ENCODE measurements around the gene R3HDM1.
"Not testable (repeated sequence)": the region's sequence is repeated elsewhere in the genome, so short reads cannot be mapped to it uniquely, and the experiment has no call there.

R3HDM1 gene

DNA sequence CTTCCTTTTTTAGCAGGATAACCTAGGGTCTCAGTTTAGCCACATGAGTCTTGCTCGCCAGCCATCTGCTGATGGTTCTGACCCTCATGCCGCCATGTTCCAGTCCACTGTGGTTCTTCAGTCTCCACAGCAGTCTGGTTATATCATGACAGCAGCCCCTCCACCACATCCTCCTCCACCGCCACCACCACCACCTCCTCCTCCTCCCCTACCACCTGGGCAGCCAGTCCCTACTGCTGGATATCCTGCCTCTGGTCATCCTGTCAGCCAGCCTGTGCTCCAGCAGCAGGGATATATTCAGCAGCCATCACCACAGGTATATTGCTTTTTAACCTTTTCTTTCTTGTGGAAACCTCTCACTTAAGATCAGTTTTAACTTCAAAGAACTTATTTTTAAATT lies 120.4 kb downstream of the R3HDM1 start:
- Histone ChIP-seq H3K9ac (ENCODE audit: low read length) (no peak overlapping the region), H3K9me3 (ENCODE audit: insufficient read depth, low read depth, low read length) (no peaks in the 10 kb centered on the region), H3K36me3 (ENCODE audit: control insufficient read depth in 1 of 2, insufficient read depth in 2 of 2, low read length in 2 of 2) (peaks cover 3 to 7% of the 10 kb centered on the region in 2 experiments), H3K4me3 (ENCODE audit: low read depth, low read length) (no peak overlapping the region), H2BK120ac (ENCODE audit: insufficient read depth, low read length, poor library complexity) (no peak overlapping the region), H4K8ac (ENCODE audit: low read depth, low read length) (no peak overlapping the region), H4K12ac (ENCODE audit: low read depth, low read length) (no peak overlapping the region), H3K79me1 (ENCODE audit: low read length) (no peaks in the 10 kb centered on the region), H3K18ac (ENCODE audit: low read length) (no peak overlapping the region), H2BK12ac (ENCODE audit: low read length) (no peak overlapping the region), H2BK5ac (ENCODE audit: low read depth, low read length, poor library complexity) (no peak overlapping the region), H3K27ac (ENCODE audit: low read depth, low read length) (no peak overlapping the region), H3K4me1 (ENCODE audit: control insufficient read depth in 1 of 2, insufficient read depth in 2 of 2, low read length in 2 of 2) (no peaks in the 10 kb centered on the region), H3K79me2 (ENCODE audit: control insufficient read depth, insufficient read depth, low read length, poor library complexity) (no peaks in the 10 kb centered on the region), H3K4ac (ENCODE audit: low read depth, low read length) (no peak overlapping the region), H3K23ac (ENCODE audit: low read length) (no peak overlapping the region), H3K14ac (ENCODE audit: low read length) (no peak overlapping the region), H3K27me3 (ENCODE audit: insufficient read depth, low read length) (no peaks in the 10 kb centered on the region), H3K4me2 (ENCODE audit: low read length) (no peak overlapping the region), H2AFZ (ENCODE audit: insufficient read depth, low read length, poor library complexity) (no peak overlapping the region), H4K91ac (ENCODE audit: low read depth, low read length) (no peak overlapping the region), H2AK5ac (ENCODE audit: low read length) (no peak overlapping the region)
- no CpG with 5 or more reads among the region's 3 CpGs for WGBS (ENCODE audit: extremely low coverage, insufficient coverage, insufficient read length)
- no peak for DNase-seq

DNA sequence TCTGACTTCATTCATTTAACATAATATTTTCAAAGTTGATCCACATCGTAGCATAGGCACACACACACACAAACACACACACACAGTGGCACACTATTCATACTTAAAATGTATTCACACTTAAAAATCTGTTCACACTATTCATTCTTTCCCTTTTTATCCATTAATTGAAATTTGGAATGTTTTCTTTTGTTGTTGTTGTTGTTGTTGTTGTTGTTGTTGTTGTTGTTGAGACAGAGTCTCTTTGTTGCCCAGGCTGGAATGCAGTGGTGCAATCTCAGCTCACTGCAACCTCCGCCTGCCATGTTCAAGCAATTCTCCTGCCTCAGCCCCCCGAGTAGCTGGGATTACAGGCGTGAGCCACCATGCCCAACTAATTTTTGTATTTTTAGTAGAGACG lies 123.0 kb downstream of the R3HDM1 start:
- not testable (repeated sequence) for H3K14ac ChIP-seq (ENCODE audit: low read length); H4K12ac ChIP-seq (ENCODE audit: low read depth, low read length); H2BK12ac ChIP-seq (ENCODE audit: low read length); H4K8ac ChIP-seq (ENCODE audit: low read depth, low read length); H3K79me1 ChIP-seq (ENCODE audit: low read length); DNase-seq; H3K9me3 ChIP-seq (ENCODE audit: insufficient read depth, low read depth, low read length); H3K36me3 ChIP-seq (ENCODE audit: control insufficient read depth in 1 of 2, insufficient read depth in 2 of 2, low read length in 2 of 2); H3K79me2 ChIP-seq (ENCODE audit: control insufficient read depth, insufficient read depth, low read length, poor library complexity); H2BK5ac ChIP-seq (ENCODE audit: low read depth, low read length, poor library complexity); H2BK120ac ChIP-seq (ENCODE audit: insufficient read depth, low read length, poor library complexity); H3K4me2 ChIP-seq (ENCODE audit: low read length); H4K91ac ChIP-seq (ENCODE audit: low read depth, low read length); H3K4me1 ChIP-seq (ENCODE audit: control insufficient read depth in 1 of 2, insufficient read depth in 2 of 2, low read length in 2 of 2); H3K4ac ChIP-seq (ENCODE audit: low read depth, low read length); H3K4me3 ChIP-seq (ENCODE audit: low read depth, low read length); H3K18ac ChIP-seq (ENCODE audit: low read length); H2AK5ac ChIP-seq (ENCODE audit: low read length); H2AFZ ChIP-seq (ENCODE audit: insufficient read depth, low read length, poor library complexity); H3K9ac ChIP-seq (ENCODE audit: low read length); H3K23ac ChIP-seq (ENCODE audit: low read length); H3K27ac ChIP-seq (ENCODE audit: low read depth, low read length); H3K27me3 ChIP-seq (ENCODE audit: insufficient read depth, low read length)
- WGBS (ENCODE audit: extremely low coverage, insufficient coverage, insufficient read length): no CpG with 5 or more reads among the region's 5 CpGs

DNA sequence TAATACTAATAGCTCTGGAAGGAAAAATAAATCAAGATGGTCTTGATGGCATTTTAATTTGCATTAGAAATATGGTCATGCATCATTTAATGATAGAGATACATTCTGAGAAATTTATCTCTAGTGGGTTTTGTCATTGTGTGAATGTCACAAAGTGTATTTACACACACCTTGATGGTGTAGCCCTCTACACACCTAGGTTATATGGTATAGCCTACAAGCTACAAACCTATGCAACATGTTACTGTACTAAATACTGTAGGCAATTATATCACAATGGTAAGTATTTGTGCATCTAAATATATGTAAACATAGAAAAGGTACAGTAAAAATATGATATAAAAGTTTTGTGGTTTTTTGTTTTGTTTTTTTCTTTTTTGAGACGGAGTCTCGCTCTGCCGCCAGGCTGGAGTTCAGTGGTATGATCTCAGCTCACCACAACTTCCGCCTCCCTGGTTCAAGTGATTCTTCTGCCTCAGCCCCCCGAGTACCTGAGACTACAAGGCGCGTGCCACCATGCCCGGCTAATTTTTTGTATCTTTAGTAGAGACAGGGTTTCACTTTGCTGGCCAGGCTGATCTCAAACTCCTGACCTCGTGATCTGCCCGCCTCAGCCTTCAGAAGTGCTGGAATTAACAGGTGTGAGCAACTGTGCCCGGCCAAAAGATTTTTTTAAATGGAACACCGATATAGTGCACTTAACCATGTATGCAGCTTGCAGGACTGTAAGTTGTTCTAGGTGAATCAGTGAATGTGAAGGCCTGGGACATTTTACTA lies 126.7 kb downstream of the R3HDM1 start:
- H3K9ac ChIP-seq (ENCODE audit: low read length): no peak overlapping the region
- no peak overlapping the region for H4K91ac ChIP-seq (ENCODE audit: low read depth, low read length)
- H3K36me3 ChIP-seq (ENCODE audit: control insufficient read depth in 1 of 2, insufficient read depth in 2 of 2, low read length in 2 of 2): peaks cover 1 to 7% of the 10 kb centered on the region in 2 experiments
- H3K23ac ChIP-seq (ENCODE audit: low read length): no peak overlapping the region
- H3K27me3 ChIP-seq (ENCODE audit: insufficient read depth, low read length): no peaks in the 10 kb centered on the region
- H3K4me3 ChIP-seq (ENCODE audit: low read depth, low read length): no peak overlapping the region
- no peaks in the 10 kb centered on the region for H3K79me1 ChIP-seq (ENCODE audit: low read length)
- H2BK120ac ChIP-seq (ENCODE audit: insufficient read depth, low read length, poor library complexity): no peak overlapping the region
- H3K4me2 ChIP-seq (ENCODE audit: low read length): no peak overlapping the region
- no peak overlapping the region for H2BK12ac ChIP-seq (ENCODE audit: low read length)
- no peak for DNase-seq
- H3K14ac ChIP-seq (ENCODE audit: low read length): no peak overlapping the region
- WGBS (ENCODE audit: extremely low coverage, insufficient coverage, insufficient read length): no CpG with 5 or more reads among the region's 12 CpGs
- no peak overlapping the region for H4K8ac ChIP-seq (ENCODE audit: low read depth, low read length)
- H3K4ac ChIP-seq (ENCODE audit: low read depth, low read length): no peak overlapping the region
- H3K27ac ChIP-seq (ENCODE audit: low read depth, low read length): no peak overlapping the region
- H3K18ac ChIP-seq (ENCODE audit: low read length): no peak overlapping the region
- no peak overlapping the region for H2AFZ ChIP-seq (ENCODE audit: insufficient read depth, low read length, poor library complexity)
- H3K9me3 ChIP-seq (ENCODE audit: insufficient read depth, low read depth, low read length): no peaks in the 10 kb centered on the region
- no peaks in the 10 kb centered on the region for H3K79me2 ChIP-seq (ENCODE audit: control insufficient read depth, insufficient read depth, low read length, poor library complexity)
- H4K12ac ChIP-seq (ENCODE audit: low read depth, low read length): no peak overlapping the region
- no peak overlapping the region for H2AK5ac ChIP-seq (ENCODE audit: low read length)
- no peaks in the 10 kb centered on the region for H3K4me1 ChIP-seq (ENCODE audit: control insufficient read depth in 1 of 2, insufficient read depth in 2 of 2, low read length in 2 of 2)
- no peak overlapping the region for H2BK5ac ChIP-seq (ENCODE audit: low read depth, low read length, poor library complexity)

DNA sequence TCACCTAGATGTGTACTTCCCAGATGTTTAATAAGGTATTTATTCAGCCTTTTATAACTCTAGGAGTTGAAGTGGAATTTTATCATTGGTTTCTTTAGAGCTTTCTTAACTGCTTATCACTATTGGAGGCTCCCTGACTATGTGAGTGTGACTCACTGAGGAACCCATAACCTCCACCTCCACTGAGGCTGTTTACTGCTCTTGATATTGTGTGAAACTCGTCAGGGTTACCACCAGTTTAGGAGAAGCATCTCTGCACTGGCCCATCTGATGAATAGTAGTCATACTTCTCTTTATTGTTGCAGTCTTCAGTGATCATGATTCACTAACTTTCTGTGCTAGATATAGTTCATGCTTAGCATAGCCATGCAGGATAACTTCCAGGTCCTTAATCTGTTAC lies 130.8 kb downstream of the R3HDM1 start:
- Histone ChIP-seq H2AK5ac (ENCODE audit: low read length) (no peak overlapping the region), H2BK5ac (ENCODE audit: low read depth, low read length, poor library complexity) (no peak overlapping the region), H3K27ac (ENCODE audit: low read depth, low read length) (no peak overlapping the region), H3K9ac (ENCODE audit: low read length) (no peak overlapping the region), H3K79me1 (ENCODE audit: low read length) (no peaks in the 10 kb centered on the region), H3K4me1 (ENCODE audit: control insufficient read depth in 1 of 2, insufficient read depth in 2 of 2, low read length in 2 of 2) (no peaks in the 10 kb centered on the region), H3K4ac (ENCODE audit: low read depth, low read length) (no peak overlapping the region), H2BK120ac (ENCODE audit: insufficient read depth, low read length, poor library complexity) (no peak overlapping the region), H3K4me2 (ENCODE audit: low read length) (no peak overlapping the region), H3K9me3 (ENCODE audit: insufficient read depth, low read depth, low read length) (no peaks in the 10 kb centered on the region), H3K79me2 (ENCODE audit: control insufficient read depth, insufficient read depth, low read length, poor library complexity) (no peaks in the 10 kb centered on the region), H3K36me3 (ENCODE audit: control insufficient read depth in 1 of 2, insufficient read depth in 2 of 2, low read length in 2 of 2) (peaks cover 1 to 3% of the 10 kb centered on the region in 2 experiments), H3K4me3 (ENCODE audit: low read depth, low read length) (no peak overlapping the region), H3K23ac (ENCODE audit: low read length) (no peak overlapping the region), H4K12ac (ENCODE audit: low read depth, low read length) (no peak overlapping the region), H3K27me3 (ENCODE audit: insufficient read depth, low read length) (no peaks in the 10 kb centered on the region), H4K8ac (ENCODE audit: low read depth, low read length) (no peak overlapping the region), H2BK12ac (ENCODE audit: low read length) (no peak overlapping the region), H4K91ac (ENCODE audit: low read depth, low read length) (no peak overlapping the region), H3K14ac (ENCODE audit: low read length) (no peak overlapping the region), H2AFZ (ENCODE audit: insufficient read depth, low read length, poor library complexity) (no peak overlapping the region), H3K18ac (ENCODE audit: low read length) (no peak overlapping the region)
- no CpG with 5 or more reads among the region's 1 CpG for WGBS (ENCODE audit: extremely low coverage, insufficient coverage, insufficient read length)
- no peak for DNase-seq

All from trophoblast cell (in vitro differentiated cells and primary cell).